Vagina (tissue), 2 donors: Measurements from ENCODE around the gene SKAP1. TPM values are rescaled to one million over a fixed set of nuclear protein-coding genes. Genes with fewer than 3 reads are reported as not detected.

Experiments
- DNase-seq, 2 donors: peaks; one replicate each; pipeline ENCODE4 v3.0.0-alpha.2; 2017; ENCODE audit errors: extremely low spot score in 2 of 2
- H3K27ac ChIP-seq: fragments of 200-600 bp; sonication (generic); one replicate; pipeline ENCODE4 v1.5.1; 2019
- H3K27me3 ChIP-seq: fragments of 200-600 bp; sonication (generic); one replicate; pipeline ENCODE4 v1.5.1; 2019
- H3K36me3 ChIP-seq, 2 donors: fragments of 200-600 bp; sonication (generic); one replicate each; pipeline ENCODE4 v1.5.1; 2017 to 2019
- H3K4me1 ChIP-seq: fragments of 200-600 bp; sonication (generic); one replicate; pipeline ENCODE4 v1.5.1; 2019
- H3K4me3 ChIP-seq, 2 donors: fragments of 200-600 bp; sonication (generic); 1 replicate in 1 of 2; 2 replicates in 1 of 2; pipeline ENCODE4 v1.5.1; 2016 to 2019
- H3K9me3 ChIP-seq: fragments of 200-600 bp; sonication (generic); one replicate; pipeline ENCODE4 v1.5.1; 2019
- CTCF ChIP-seq, 3 experiments: fragments of 450-650 bp in 2 of 3; fragments of 200-600 bp in 1 of 3; sonication (generic) in 1 of 3; IDR thresholded peaks; one replicate each; pipeline ENCODE4 v1.5.1; 2017 to 2019; ENCODE audit warnings: antibody characterized with exemption in 3 of 3, mild to moderate bottlenecking in 2 of 3, moderate library complexity in 2 of 3
- POLR2A ChIP-seq, 2 donors: fragments of 450-650 bp; IDR thresholded peaks; one replicate each; pipeline ENCODE4 v1.6.1; 2017; ENCODE audit warnings: antibody characterized with exemption in 2 of 2, mild to moderate bottlenecking in 2 of 2, moderate library complexity in 2 of 2
- POLR2AphosphoS5 ChIP-seq, 2 donors: sonication (generic); formaldehyde crosslinking; IDR thresholded peaks; one replicate each; pipeline ENCODE4 v1.9.0; 2017; ENCODE audit warnings: antibody characterized with exemption in 2 of 2, mild to moderate bottlenecking in 2 of 2, low read depth in 1 of 2; ENCODE audit not compliant: insufficient read depth in 1 of 2
- intact Hi-C: fragments of 100-400 bp; cut with DNase I; formaldehyde crosslinking; loops from one replicate; pipeline ENCODE4 v1.15.1; 2023
- total RNA-seq: library from RNA; depleted of rRNA; stranded (reverse); fragments of >200 nt; gene quantifications from one replicate; pipeline ENCODE4 v1.2.3, GENCODE V29; 2016

SKAP1 gene
- total RNA-seq, 1 donor from 2014 or later = 5.6 TPM

GRCh38 chr17:48468299-48468698 lies 38.3 kb upstream of the SKAP1 start:
- intact Hi-C loops = no loop called here
- no peak for DNase-seq
- Histone ChIP-seq H3K36me3 (no peaks in the 10 kb centered on the region), H3K4me3 (no peak overlapping the region), H3K4me1 (no peaks in the 10 kb centered on the region), H3K27ac (no peak overlapping the region), H3K9me3 (no peaks in the 10 kb centered on the region), H3K27me3 (no peaks in the 10 kb centered on the region)
- TF ChIP-seq POLR2A (IDR thresholded peaks at IDR 0.05) (no peak), POLR2AphosphoS5 (IDR thresholded peaks at IDR 0.05; ENCODE audit: insufficient read depth in 1 of 2, low read depth in 1 of 2) (no peak), CTCF (IDR thresholded peaks at IDR 0.05) (no peak)

DNA sequence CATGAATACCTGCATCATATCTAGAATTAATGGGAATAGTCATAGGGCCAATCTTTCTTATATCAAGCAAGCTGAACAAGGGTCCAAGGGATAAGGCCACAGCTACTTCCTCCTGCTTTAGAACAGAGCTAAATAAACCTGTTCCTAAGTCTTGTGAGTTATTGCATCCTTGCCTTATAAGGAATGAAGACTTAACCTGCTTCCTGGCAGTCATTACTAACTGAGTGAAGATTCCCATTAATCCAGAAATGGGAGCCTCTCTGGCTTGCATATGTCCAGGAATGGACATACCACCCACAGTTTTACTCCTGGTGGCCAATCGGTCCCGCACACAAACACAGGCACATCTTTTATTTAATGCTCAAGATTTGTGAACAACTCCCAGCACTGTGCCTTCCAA lies 35.9 kb upstream of the SKAP1 start:
- Histone ChIP-seq H3K4me1 (no peaks in the 10 kb centered on the region), H3K9me3 (no peaks in the 10 kb centered on the region), H3K36me3 (no peaks in the 10 kb centered on the region), H3K27ac (no peak overlapping the region), H3K4me3 (no peak overlapping the region), H3K27me3 (no peaks in the 10 kb centered on the region)
- no peak for DNase-seq
- TF ChIP-seq CTCF (IDR thresholded peaks at IDR 0.05) (no peak), POLR2A (IDR thresholded peaks at IDR 0.05) (no peak), POLR2AphosphoS5 (IDR thresholded peaks at IDR 0.05; ENCODE audit: insufficient read depth in 1 of 2, low read depth in 1 of 2) (no peak)
- intact Hi-C loops = no loop called here

- no peaks in the 10 kb centered on the region for H3K4me1 ChIP-seq
- intact Hi-C loops = no loop called here
- no peaks in the 10 kb centered on the region for H3K27me3 ChIP-seq
- no peak overlapping the region for H3K27ac ChIP-seq
- no peaks in the 10 kb centered on the region for H3K9me3 ChIP-seq
- TF ChIP-seq POLR2A (IDR thresholded peaks at IDR 0.05) (no peak), CTCF (IDR thresholded peaks at IDR 0.05) (no peak), POLR2AphosphoS5 (IDR thresholded peaks at IDR 0.05; ENCODE audit: insufficient read depth in 1 of 2, low read depth in 1 of 2) (no peak)
- H3K4me3 ChIP-seq = no peak overlapping the region
- no peak for DNase-seq
- H3K36me3 ChIP-seq = no peaks in the 10 kb centered on the region
Measured at GRCh38 chr17:48463526-48463925, 33.5 kb upstream of the SKAP1 start.

- no peaks in the 10 kb centered on the region for H3K4me1 ChIP-seq
- H3K36me3 ChIP-seq = no peaks in the 10 kb centered on the region
- intact Hi-C loops = no loop called here
- no peak overlapping the region for H3K4me3 ChIP-seq
- no peak overlapping the region for H3K27ac ChIP-seq
- TF ChIP-seq CTCF (IDR thresholded peaks at IDR 0.05) = no peak
- TF ChIP-seq POLR2A (IDR thresholded peaks at IDR 0.05) = no peak
- TF ChIP-seq POLR2AphosphoS5 (IDR thresholded peaks at IDR 0.05; ENCODE audit: insufficient read depth in 1 of 2, low read depth in 1 of 2) = no peak
- no peak for DNase-seq
- H3K9me3 ChIP-seq = no peaks in the 10 kb centered on the region
- H3K27me3 ChIP-seq = no peaks in the 10 kb centered on the region
Measured at GRCh38 chr17:48462946-48463345, 32.9 kb upstream of the SKAP1 start.

GRCh38 chr17:48460052-48460451 lies 30.0 kb upstream of the SKAP1 start:
- H3K4me1 ChIP-seq = no peaks in the 10 kb centered on the region
- H3K36me3 ChIP-seq = no peaks in the 10 kb centered on the region
- TF ChIP-seq POLR2AphosphoS5 (IDR thresholded peaks at IDR 0.05; ENCODE audit: insufficient read depth in 1 of 2, low read depth in 1 of 2) = no peak
- intact Hi-C loops = no loop called here
- DNase-seq = no peak
- no peak overlapping the region for H3K4me3 ChIP-seq
- no peaks in the 10 kb centered on the region for H3K9me3 ChIP-seq
- H3K27ac ChIP-seq = no peak overlapping the region
- H3K27me3 ChIP-seq = no peaks in the 10 kb centered on the region
